ENCODE results near the gene RPS2. TPM values are rescaled to one million over a fixed set of nuclear protein-coding genes. Genes with fewer than 3 reads are reported as not detected.

Gene RPS2
- total RNA-seq, 2 experiments from 2014 or later: 5,351 to 6,287 TPM

- Mint-ChIP-seq H3K9me3 (ENCODE audit: low read depth) (no peaks in the 10 kb centered on the region), H3K27ac (no peak overlapping the region), H3K27me3 (no peaks in the 10 kb centered on the region), H3K36me3 (ENCODE audit: low read depth) (peaks cover 21% of the 10 kb centered on the region), H3K4me3 (no peak overlapping the region), H3K4me1 (peaks cover 8% of the 10 kb centered on the region)
- DNase-seq (no peak), ATAC-seq (no peak)
- intact Hi-C loops (cut with DNase I, micrococcal nuclease): loop anchor here in 1 of 2 experiments (10.0 kb wide), 1 partner anchor 516 kb away; the partner anchor contains the start of gene ATP6V0C
- POLR2A ChIA-PET: interaction anchor here (0.6 kb wide), 1 partner anchor 13 kb away, joined by 4 read pairs; no protein-coding TSS in a partner anchor
- CTCF ChIA-PET: interaction anchor here (0.7 kb wide), 1 partner anchor 221 kb away, joined by 3 read pairs; no protein-coding TSS in a partner anchor
Observed at GRCh38 chr16:1998852-1999801, 34.5 kb upstream of the RPS2 start.

- Mint-ChIP-seq H3K4me3 (no peak overlapping the region), H3K36me3 (ENCODE audit: low read depth) (peaks cover 21% of the 10 kb centered on the region), H3K27me3 (no peaks in the 10 kb centered on the region), H3K9me3 (ENCODE audit: low read depth) (no peaks in the 10 kb centered on the region), H3K27ac (no peak overlapping the region), H3K4me1 (peaks cover 15% of the 10 kb centered on the region)
- CTCF ChIA-PET: interaction anchor here (0.7 kb wide), 1 partner anchor 222 kb away, joined by 3 read pairs; no protein-coding TSS in a partner anchor
- POLR2A ChIA-PET: interaction anchor here (0.6 kb wide), 1 partner anchor 13 kb away, joined by 4 read pairs; no protein-coding TSS in a partner anchor
- intact Hi-C loops (cut with DNase I, micrococcal nuclease): loop anchor here in 1 of 2 experiments (10.0 kb wide), 1 partner anchor 516 kb away; the partner anchor contains the start of gene ATP6V0C
- ATAC-seq: no peak
- DNase-seq: no peak
Observed at GRCh38 chr16:1998360-1998835, 33.8 kb upstream of the RPS2 start.

GRCh38 chr16:1997494-1998359 is 33.1 kb upstream of the RPS2 start:
- Mint-ChIP-seq H3K4me1 (peaks cover 17% of the 10 kb centered on the region), H3K9me3 (ENCODE audit: low read depth) (no peaks in the 10 kb centered on the region), H3K27me3 (no peaks in the 10 kb centered on the region), H3K4me3 (no peak overlapping the region), H3K36me3 (ENCODE audit: low read depth) (peaks cover 21% of the 10 kb centered on the region), H3K27ac (no peak overlapping the region)
- DNase-seq: no peak
- no peak for ATAC-seq
- POLR2A ChIA-PET: no interaction called here
- CTCF ChIA-PET: no interaction called here
- intact Hi-C loops (cut with DNase I, micrococcal nuclease): loop anchor here in 1 of 2 experiments (10.0 kb wide), 1 partner anchor 517 kb away; the partner anchor contains the start of gene ATP6V0C

- peak; percentile 75 for DNase-seq
Observed at GRCh38 chr16:1993731-1994131, 29.1 kb upstream of the RPS2 start.

GRCh38 chr16:1992704-1993317 is 28.2 kb upstream of the RPS2 start:
- Mint-ChIP-seq H3K4me3 (no peak overlapping the region), H3K36me3 (ENCODE audit: low read depth) (peaks cover 4% of the 10 kb centered on the region), H3K9me3 (ENCODE audit: low read depth) (no peaks in the 10 kb centered on the region), H3K27ac (no peak overlapping the region), H3K4me1 (peaks cover 27% of the 10 kb centered on the region), H3K27me3 (peaks cover 15% of the 10 kb centered on the region)
- CTCF ChIA-PET: interaction anchor here (1.2 to 1.6 kb wide), 3 partner anchors 11 to 162 kb away, joined by 6 to 12 read pairs (median 7); partner anchors contain the start of gene TRAF7
- DNase-seq (peak; percentile 28), ATAC-seq (no peak)
- intact Hi-C loops (cut with DNase I, micrococcal nuclease): loop anchor here (1.0 to 10.0 kb wide), 17 partner anchors 16 to 522 kb away; partner anchors contain the start of genes RPS2 (in 2 of the 2), ATP6V0C (in 1 of the 2), CCNF (in 1 of the 2) and CRAMP1 (in 1 of the 2)
- POLR2A ChIA-PET: interaction anchor here (1.5 to 1.8 kb wide), 2 partner anchors 11 to 162 kb away, joined by 4 to 7 read pairs; partner anchors contain the start of genes NOXO1 and TRAF7

More at GRCh38 chr16:1993731-1994131, 29.1 kb upstream of the RPS2 start:
- peaks cover 27% of the 10 kb centered on the region for H3K4me1 Mint-ChIP-seq
- no peak overlapping the region for H3K4me3 Mint-ChIP-seq
- ChIA-PET POLR2A (interaction anchor here (0.6 to 1.2 kb wide), 3 partner anchors 10 to 29 kb away, joined by 3 to 9 read pairs (median 7); partner anchors contain the start of gene RPS2), CTCF (interaction anchor here (0.5 to 1.6 kb wide), 5 partner anchors 10 to 146 kb away, joined by 3 to 12 read pairs (median 3); partner anchors contain the start of genes NTHL1 and TSC2)
- intact Hi-C loops (cut with DNase I, micrococcal nuclease): loop anchor here (2.0 to 10.0 kb wide), 6 partner anchors 15 to 521 kb away; partner anchors contain the start of genes ATP6V0C (in 1 of the 2), CRAMP1 (in 1 of the 2), EME2 (in 1 of the 2) and IFT140 (in 1 of the 2)
- peak; percentile 49 for ATAC-seq
- H3K9me3 Mint-ChIP-seq (ENCODE audit: low read depth): no peaks in the 10 kb centered on the region
- H3K27me3 Mint-ChIP-seq: peaks cover 12% of the 10 kb centered on the region
- H3K36me3 Mint-ChIP-seq (ENCODE audit: low read depth): peaks cover 10% of the 10 kb centered on the region
- H3K27ac Mint-ChIP-seq: peak overlapping the region; percentile 42

- intact Hi-C loops (cut with DNase I, micrococcal nuclease): loop anchor here (1.0 to 10.0 kb wide), 17 partner anchors 17 to 523 kb away; partner anchors contain the start of genes RPS2 (in 2 of the 2), ATP6V0C (in 1 of the 2), CCNF (in 1 of the 2) and CRAMP1 (in 1 of the 2)
- Mint-ChIP-seq H3K27me3 (peaks cover 15% of the 10 kb centered on the region), H3K4me3 (peak overlapping the region; percentile 56), H3K27ac (no peak overlapping the region), H3K9me3 (ENCODE audit: low read depth) (no peaks in the 10 kb centered on the region), H3K4me1 (peaks cover 27% of the 10 kb centered on the region), H3K36me3 (ENCODE audit: low read depth) (peaks cover 3% of the 10 kb centered on the region)
- ChIA-PET POLR2A (interaction anchor here (1.5 to 2.0 kb wide), 3 partner anchors 11 to 163 kb away, joined by 4 to 13 read pairs (median 7); partner anchors contain the start of genes NOXO1, RPS2 and TRAF7), CTCF (interaction anchor here (1.2 kb wide), 1 partner anchor 163 kb away, joined by 7 read pairs; the partner anchor contains the start of gene TRAF7)
- DNase-seq: peak; percentile 100
- ATAC-seq: peak; percentile 70
Observed at GRCh38 chr16:1991948-1992703, 27.5 kb upstream of the RPS2 start.

- DNase-seq (no peak), ATAC-seq (no peak)
- H3K4me3 Mint-ChIP-seq: peak overlapping the region; percentile 56
- peaks cover 8% of the 10 kb centered on the region for H3K36me3 Mint-ChIP-seq (ENCODE audit: low read depth)
- no peaks in the 10 kb centered on the region for H3K9me3 Mint-ChIP-seq (ENCODE audit: low read depth)
- peaks cover 24% of the 10 kb centered on the region for H3K4me1 Mint-ChIP-seq
- ChIA-PET CTCF (interaction anchor here (1.2 to 1.5 kb wide), 2 partner anchors 149 to 164 kb away, joined by 6 to 7 read pairs; partner anchors contain the start of gene TRAF7), POLR2A (interaction anchor here (1.5 to 2.0 kb wide), 3 partner anchors 10 to 163 kb away, joined by 4 to 13 read pairs (median 7); partner anchors contain the start of genes NOXO1, RPS2 and TRAF7)
- intact Hi-C loops (cut with DNase I, micrococcal nuclease): loop anchor here in 1 of 2 experiments (5.0 to 10.0 kb wide), 3 partner anchors 219 to 523 kb away; partner anchors contain the start of genes ATP6V0C, CRAMP1, EME2 and IFT140
- H3K27ac Mint-ChIP-seq: peak overlapping the region; percentile 19
- H3K27me3 Mint-ChIP-seq: peaks cover 15% of the 10 kb centered on the region
Observed at GRCh38 chr16:1991588-1991947, 26.9 kb upstream of the RPS2 start.

- H3K9me3 Mint-ChIP-seq (ENCODE audit: low read depth): no peaks in the 10 kb centered on the region
- peak; percentile 72 for DNase-seq
- ChIA-PET POLR2A (interaction anchor here (1.5 to 2.0 kb wide), 3 partner anchors 10 to 164 kb away, joined by 4 to 13 read pairs (median 7); partner anchors contain the start of genes NOXO1, RPS2 and TRAF7), CTCF (interaction anchor here (1.5 kb wide), 1 partner anchor 149 kb away, joined by 6 read pairs; no protein-coding TSS in a partner anchor)
- H3K4me3 Mint-ChIP-seq: peak overlapping the region; percentile 56
- H3K36me3 Mint-ChIP-seq (ENCODE audit: low read depth): peaks cover 11% of the 10 kb centered on the region
- peaks cover 15% of the 10 kb centered on the region for H3K27me3 Mint-ChIP-seq
- intact Hi-C loops (cut with DNase I, micrococcal nuclease): loop anchor here in 1 of 2 experiments (5.0 to 10.0 kb wide), 3 partner anchors 219 to 524 kb away; partner anchors contain the start of genes ATP6V0C, CRAMP1, EME2 and IFT140
- peak; percentile 42 for ATAC-seq
- peaks cover 21% of the 10 kb centered on the region for H3K4me1 Mint-ChIP-seq
- H3K27ac Mint-ChIP-seq: peak overlapping the region; percentile 51
Observed at GRCh38 chr16:1991135-1991551, 26.5 kb upstream of the RPS2 start.

Data from activated CD4-positive, alpha-beta T cell treated with anti-CD3 and anti-CD28 coated beads for 36 hours (primary cell).